HG02973 (cell line): ENCODE data around the gene DCAF6.

Source experiments
- ATAC-seq: cut with Tn5 transposase; IDR thresholded peaks from one replicate; pipeline ENCODE4 v1.9.1; 2021; ENCODE audit warnings: moderate library complexity; ENCODE audit not compliant: unreplicated experiment

The DCAF6 gene

GRCh38 chr1:168082008-168082876, 145.8 kb downstream of the DCAF6 start:
- peak; percentile 90 for ATAC-seq

DNA sequence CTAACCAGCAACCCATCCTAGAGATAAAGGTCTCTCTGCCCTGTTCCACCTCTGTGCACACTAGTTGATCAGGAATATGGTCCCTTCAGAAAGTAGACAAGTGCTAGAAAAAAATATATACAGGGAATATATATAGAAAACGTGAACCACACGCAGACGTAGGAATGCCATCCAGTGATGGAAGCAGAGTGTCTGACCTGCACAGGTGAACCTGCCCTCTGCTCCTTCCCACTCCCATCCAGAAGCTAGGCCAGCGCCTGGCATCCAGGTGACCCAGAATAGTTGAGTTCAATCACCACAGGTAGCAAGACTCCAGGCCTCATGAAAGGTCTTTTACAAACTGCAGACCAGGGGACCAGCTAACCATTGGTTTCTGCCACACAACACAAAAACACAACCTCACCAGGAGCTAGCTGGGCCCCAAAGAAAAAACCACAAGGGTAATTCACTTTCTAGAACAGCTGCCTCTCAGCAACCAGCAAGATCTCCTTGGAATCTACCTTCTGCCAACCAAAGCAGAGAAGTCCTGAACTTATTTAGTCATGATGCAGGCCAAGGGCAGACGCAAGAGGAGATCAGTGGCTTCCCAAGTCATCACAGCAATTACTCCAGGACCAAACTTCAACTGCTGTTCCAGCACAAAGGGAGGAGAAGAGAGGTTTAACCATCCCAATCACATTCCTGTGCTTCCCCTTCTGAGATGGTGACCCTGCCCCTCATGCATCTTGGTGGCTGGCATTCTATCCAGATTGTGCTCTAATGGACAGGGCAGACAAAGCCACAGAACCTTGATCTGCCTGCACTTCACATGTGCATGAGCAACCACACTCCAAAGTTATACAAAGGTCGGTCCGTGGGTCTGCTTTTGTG, 147.2 kb downstream of the DCAF6 start:
- ATAC-seq = no peak

DNA sequence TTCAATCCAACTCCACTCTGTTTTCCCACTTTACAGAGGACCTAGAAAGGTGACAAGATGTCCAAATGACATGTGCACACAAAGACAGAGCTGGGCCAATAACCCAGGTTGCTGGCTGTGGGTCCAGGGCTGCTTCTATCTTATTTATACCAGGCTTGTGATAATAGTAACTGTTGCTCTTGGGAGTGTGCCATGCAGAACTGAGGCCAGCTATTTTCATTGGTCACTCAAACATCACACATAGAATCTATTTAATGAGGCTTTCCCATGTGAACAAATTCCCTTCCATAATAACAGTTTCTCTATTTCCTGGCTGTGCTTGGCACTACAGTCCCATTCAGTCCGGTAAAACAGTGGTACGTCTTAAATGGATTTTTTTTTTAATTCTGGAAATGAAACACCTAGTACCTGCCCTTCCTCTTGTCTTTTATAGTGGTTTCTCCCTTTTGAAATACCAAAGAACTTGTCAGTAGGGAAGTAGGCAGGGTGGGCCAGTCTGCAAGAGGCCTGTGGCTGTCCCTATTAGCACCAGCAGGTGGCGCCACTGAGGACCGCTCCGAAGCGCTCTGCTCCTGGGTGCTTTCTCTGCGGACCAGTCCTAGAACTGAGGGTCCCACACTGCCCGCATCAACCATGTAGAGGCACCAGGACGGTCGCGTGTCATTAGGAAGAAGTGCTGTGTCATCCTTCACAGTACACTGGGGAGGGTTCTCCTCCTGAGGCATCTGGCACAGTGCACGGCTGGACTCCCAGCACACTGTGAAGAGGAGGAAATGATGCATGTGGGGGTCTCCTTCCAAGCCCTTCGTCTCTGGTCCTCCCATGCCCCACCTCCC, 148.1 kb downstream of the DCAF6 start:
- ATAC-seq = no peak

DNA sequence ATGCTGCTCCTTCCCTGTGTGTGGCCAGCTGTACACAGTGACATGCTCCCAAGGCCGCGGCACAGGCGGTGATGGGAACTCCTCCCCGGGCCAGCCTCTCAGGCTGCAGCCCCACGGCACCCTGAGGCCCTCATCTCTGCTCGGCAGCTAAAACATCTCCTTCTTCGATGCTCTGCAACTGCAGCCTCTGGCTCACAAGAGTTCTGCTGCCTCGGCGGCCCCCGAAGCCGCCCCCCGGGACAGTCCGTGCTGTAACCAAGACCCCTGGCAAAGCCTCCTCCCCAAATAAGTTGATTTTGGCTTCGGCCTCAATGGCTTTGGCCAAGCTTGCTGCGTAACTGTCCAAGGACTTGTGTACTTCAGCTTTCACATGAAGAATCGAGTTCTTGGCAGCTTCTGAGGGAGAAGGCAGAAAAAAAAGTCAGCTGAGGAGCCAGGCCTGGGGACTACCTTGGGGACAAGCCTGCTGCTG, 149.0 kb downstream of the DCAF6 start:
- ATAC-seq = no peak

DNA sequence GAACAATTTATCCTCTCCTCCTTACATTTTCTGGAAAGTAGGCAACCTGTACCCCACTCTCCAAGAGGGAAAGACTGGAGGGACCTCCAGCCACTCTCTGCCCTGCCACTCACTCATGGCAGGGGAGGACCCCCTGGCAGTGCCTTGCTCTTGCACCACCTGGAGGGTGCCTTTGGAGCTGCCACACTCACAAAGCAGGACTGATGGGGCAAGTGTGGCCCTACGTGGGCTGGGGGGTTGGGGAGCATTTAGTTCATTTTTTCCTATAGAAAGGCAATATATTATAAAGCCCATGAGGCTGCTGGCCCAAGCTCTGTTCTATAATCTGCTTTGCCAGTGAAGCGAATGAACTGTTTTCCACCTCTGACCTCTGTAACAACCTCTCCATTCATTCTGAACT, 150.0 kb downstream of the DCAF6 start:
- ATAC-seq = no peak

- ATAC-seq = no peak
Measured at GRCh38 chr1:168087696-168088095, 151.2 kb downstream of the DCAF6 start.

DNA sequence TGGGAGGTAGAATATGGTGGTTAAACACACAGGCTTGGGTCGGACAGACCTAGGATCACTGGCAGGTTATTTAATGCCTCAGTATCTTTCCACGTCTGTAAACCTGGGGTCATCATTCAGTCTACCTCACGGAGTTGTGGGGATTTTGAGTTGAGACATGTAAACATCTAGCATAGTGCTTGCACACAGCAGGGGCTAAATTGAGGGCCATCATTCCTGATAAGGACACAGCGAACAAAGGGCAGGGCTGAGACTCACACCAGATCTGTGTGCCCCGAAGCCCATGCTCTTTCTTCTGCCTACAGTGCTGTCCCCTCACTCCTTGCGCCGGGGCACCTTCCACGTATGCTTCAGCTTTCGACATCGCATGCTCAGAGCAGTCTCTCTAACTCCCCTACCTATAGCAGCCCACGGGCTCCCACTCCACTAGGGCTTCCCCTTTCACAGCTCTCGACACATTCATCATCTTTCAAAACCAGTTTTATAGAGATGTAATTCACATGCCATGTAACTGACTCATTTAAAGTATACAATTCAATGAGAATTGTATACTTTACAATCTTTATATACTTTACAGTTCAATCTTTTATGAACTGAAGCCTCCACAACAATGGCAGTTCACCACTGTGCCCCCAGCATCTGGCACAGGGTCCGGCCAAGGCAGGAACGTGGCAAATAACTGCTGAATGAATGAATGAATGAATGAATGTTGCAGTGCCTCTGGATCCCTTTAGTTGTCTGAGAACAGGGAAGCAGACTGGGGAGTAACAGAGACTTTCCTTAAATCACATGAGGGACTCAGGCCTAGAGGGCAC, 152.2 kb downstream of the DCAF6 start:
- ATAC-seq = no peak

GRCh38 chr1:168089326-168089978, 153.0 kb downstream of the DCAF6 start:
- no peak for ATAC-seq

DNA sequence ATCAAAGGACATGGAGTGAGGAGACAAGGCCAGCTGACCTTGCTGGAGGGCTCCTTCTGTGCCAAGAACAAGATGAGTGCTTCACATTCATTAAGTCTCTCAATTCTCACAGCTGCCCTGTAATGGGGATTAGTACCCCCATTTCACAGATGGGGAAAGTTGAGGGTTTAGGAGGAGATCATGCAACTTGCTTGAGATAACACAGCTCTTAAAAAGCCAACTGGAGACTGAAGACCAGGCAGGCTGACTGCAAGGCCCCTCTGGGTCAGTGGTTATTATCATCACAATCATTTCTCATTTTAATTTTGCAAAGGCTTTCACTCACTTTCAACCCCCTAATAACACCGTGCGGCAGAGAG, 153.5 kb downstream of the DCAF6 start:
- ATAC-seq = no peak

- no peak for ATAC-seq
Measured at GRCh38 chr1:168090395-168090794, 153.9 kb downstream of the DCAF6 start.

GRCh38 chr1:168091063-168091462, 154.6 kb downstream of the DCAF6 start:
- no peak for ATAC-seq

GRCh38 chr1:168091720-168092550, 155.5 kb downstream of the DCAF6 start:
- no peak for ATAC-seq

- no peak for ATAC-seq
Measured at GRCh38 chr1:168092566-168093355, 156.3 kb downstream of the DCAF6 start.

DNA sequence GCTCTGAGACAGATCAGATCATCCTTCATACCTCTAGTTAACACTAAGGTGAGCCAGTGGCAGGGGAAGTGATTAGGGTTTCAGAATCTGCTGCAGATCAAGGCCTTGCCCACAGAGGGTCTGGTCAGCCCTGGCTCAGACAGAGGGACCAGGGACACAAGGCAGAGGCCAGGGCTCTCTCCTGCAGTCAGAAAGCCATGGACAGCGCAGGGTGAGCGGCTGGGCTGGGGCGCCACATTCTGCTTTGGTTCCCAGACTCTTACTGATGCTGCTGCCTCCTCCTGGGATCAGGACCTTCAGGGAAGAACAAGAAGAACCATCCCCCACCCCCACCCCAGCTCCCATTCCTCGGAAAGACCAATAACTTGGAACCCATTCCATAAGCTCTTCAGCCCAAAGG, 157.1 kb downstream of the DCAF6 start:
- ATAC-seq = no peak

DNA sequence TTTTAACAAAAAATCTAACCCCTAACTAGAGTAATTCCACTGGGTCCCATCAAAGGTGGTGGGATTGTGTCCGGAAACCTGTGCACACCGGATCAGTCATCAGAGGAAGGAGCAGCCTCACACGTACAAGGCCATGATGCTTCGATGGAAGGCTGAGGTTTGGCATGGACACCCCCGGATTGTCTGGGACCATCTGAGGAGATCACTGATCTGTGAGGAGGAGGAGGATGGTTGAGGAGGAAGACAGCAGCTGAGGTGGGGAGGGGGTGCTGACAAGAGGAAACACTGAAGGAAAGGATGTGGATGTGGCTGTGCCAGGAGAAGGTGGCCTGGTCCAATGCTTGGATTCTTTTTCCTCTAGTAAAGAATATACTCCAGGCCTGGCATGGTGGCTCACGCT, 159.0 kb downstream of the DCAF6 start:
- ATAC-seq = no peak

GRCh38 chr1:168096296-168097165, 160.0 kb downstream of the DCAF6 start:
- no peak for ATAC-seq

DNA sequence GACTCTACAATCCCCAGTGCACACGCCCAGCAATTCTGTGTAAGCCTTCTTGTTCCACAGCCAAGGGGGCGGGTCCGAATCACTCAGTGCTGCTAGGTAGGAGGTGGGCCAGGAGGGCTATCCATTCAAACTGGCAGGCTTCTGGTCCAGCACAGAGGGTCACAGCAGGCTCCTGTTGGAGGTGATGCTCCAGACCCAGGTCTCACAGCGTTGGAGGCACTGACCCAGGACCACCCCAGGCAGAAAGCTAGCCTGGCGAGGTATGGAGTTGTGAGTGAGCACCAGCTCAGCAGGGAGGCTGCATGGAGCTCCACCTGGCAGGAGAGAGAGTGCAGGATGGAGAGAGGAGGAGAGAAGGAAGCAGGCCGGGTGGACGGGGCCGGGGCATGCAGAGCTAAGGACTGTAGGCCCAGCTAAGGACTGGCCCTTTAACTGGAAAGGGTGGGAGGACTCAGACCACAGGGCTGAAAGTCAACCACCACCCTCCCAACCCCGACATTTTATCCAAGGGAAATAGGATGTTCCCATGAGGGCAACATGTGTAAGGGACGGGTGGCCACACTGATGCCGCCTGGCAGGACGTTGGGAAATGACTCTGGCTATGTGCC, 161.5 kb downstream of the DCAF6 start:
- ATAC-seq = no peak
